Gastroesophageal sphincter (tissue), 3 donors: ENCODE measurements around the gene L3MBTL4.

Source experiments
- CTCF ChIP-seq, 4 experiments: fragments of 200-600 bp in 2 of 4; fragments of 450-650 bp in 2 of 4; sonication (generic) in 1 of 4; IDR thresholded peaks; one replicate each; pipeline ENCODE4 v1.5.1; 2017 to 2019; ENCODE audit warnings: antibody characterized with exemption in 4 of 4, mild to moderate bottlenecking in 2 of 4, moderate library complexity in 2 of 4
- POLR2A ChIP-seq, 2 donors: fragments of 450-650 bp; IDR thresholded peaks; one replicate each; pipeline ENCODE4 v1.6.1; 2017; ENCODE audit warnings: antibody characterized with exemption in 2 of 2, mild to moderate bottlenecking in 2 of 2, moderate library complexity in 1 of 2

GRCh38 chr18:6150430-6150829 lies 264.3 kb downstream of the L3MBTL4 start:
- no peak for TF ChIP-seq POLR2A (IDR thresholded peaks at IDR 0.05)
- TF ChIP-seq CTCF (IDR thresholded peaks at IDR 0.05): no peak
